ENCODE results near the gene GATD1.

DNA sequence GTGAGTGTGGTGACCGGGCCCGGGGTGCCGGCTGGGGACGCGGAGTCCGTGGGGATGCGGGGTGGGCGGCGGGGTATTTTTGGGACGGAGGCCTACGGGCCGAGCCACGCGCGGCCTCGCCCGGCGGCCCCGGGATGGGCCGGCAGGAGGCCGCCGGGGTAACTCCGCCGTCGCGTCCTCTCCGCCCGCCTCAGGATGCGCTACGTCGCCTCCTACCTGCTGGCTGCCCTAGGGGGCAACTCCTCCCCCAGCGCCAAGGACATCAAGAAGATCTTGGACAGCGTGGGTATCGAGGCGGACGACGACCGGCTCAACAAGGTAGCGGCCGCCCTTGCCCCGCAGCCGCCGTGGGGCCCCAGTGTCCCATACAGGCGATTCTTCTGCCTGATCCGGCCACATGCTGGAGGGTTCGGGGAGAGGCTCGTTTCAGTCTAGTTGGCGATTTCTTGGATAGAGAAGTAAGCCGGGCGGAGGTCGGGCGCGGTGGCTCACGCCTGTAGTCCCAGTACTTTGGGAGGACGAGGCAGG lies 32.8 kb upstream of the GATD1 start:
- TF ChIP-seq POLR2A (IDR thresholded peaks at IDR 0.05) (peak in 1 of 2 donors; percentile 59), EP300 (IDR thresholded peaks at IDR 0.05) (no peak)
- TF ChIP-seq, protein P1, sequence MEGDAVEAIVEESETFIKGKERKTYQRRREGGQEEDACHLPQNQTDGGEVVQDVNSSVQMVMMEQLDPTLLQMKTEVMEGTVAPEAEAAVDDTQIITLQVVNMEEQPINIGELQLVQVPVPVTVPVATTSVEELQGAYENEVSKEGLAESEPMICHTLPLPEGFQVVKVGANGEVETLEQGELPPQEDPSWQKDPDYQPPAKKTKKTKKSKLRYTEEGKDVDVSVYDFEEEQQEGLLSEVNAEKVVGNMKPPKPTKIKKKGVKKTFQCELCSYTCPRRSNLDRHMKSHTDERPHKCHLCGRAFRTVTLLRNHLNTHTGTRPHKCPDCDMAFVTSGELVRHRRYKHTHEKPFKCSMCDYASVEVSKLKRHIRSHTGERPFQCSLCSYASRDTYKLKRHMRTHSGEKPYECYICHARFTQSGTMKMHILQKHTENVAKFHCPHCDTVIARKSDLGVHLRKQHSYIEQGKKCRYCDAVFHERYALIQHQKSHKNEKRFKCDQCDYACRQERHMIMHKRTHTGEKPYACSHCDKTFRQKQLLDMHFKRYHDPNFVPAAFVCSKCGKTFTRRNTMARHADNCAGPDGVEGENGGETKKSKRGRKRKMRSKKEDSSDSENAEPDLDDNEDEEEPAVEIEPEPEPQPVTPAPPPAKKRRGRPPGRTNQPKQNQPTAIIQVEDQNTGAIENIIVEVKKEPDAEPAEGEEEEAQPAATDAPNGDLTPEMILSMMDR (IDR thresholded peaks at IDR 0.05): peak in 1 of 5 experiments; percentile 27

All from tibial nerve (tissue), 4 donors.